CD14-positive monocyte (primary cell): ENCODE data around the gene LETMD1. TPM values are rescaled to one million over a fixed set of nuclear protein-coding genes. Genes with fewer than 3 reads are reported as not detected.
A peak's percentile ranks its signal among the peaks of the same experiment; 100 is the strongest.

ENCODE experiments used
- DNase-seq, 3 donors: peaks; one replicate each; pipeline ENCODE4 v3.0.0-alpha.2; 2011 to 2022
- H2AFZ ChIP-seq: 2 replicates; pipeline ENCODE4 v1.6.0; 2012; ENCODE audit warnings: mild to moderate bottlenecking, low read depth, low read length, inconsistent platforms; ENCODE audit not compliant: insufficient read depth, poor library complexity, severe bottlenecking
- H3K27ac ChIP-seq, 2 donors: 1 replicate in 1 of 2; 2 replicates in 1 of 2; pipeline ENCODE4 v1.5.1; 2012 to 2013; ENCODE audit warnings: low read length in 2 of 2, control low read depth in 1 of 2, inconsistent platforms in 1 of 2, low read depth in 1 of 2, mild to moderate bottlenecking in 1 of 2
- H3K27me3 ChIP-seq, 2 donors: one replicate each; pipeline versions ENCODE4 v1.6.0 to v1.6.1; 2011 to 2013; ENCODE audit warnings: low read length in 2 of 2; ENCODE audit not compliant: control insufficient read depth in 2 of 2, insufficient read depth in 2 of 2
- H3K36me3 ChIP-seq, 2 donors: replicated peaks in 1 of 2; 1 replicate in 1 of 2; 2 replicates in 1 of 2; pipeline versions ENCODE4 v1.5.1 to v1.6.1; 2012 to 2013; ENCODE audit warnings: low read length in 2 of 2, control low read depth in 1 of 2, inconsistent platforms in 1 of 2, mild to moderate bottlenecking in 1 of 2; ENCODE audit not compliant: insufficient read depth in 2 of 2, control insufficient read depth in 1 of 2
- H3K4me1 ChIP-seq, 2 donors: 1 replicate in 1 of 2; 2 replicates in 1 of 2; pipeline versions ENCODE4 v1.5.1 to v1.6.1; 2012 to 2013; ENCODE audit warnings: low read length in 2 of 2, control low read depth in 1 of 2, inconsistent platforms in 1 of 2, mild to moderate bottlenecking in 1 of 2, moderate library complexity in 1 of 2; ENCODE audit not compliant: insufficient read depth in 2 of 2, control insufficient read depth in 1 of 2
- H3K4me2 ChIP-seq: replicated peaks from 2 replicates; pipeline ENCODE3; 2012; ENCODE audit warnings: low read length, moderate library complexity, mild to moderate bottlenecking; ENCODE audit not compliant: poor library complexity, severe bottlenecking; ENCODE audit errors: extremely low read depth
- H3K4me3 ChIP-seq, 3 experiments: fragments of 200-600 bp in 1 of 3; sonication (generic) in 1 of 3; replicated peaks in 1 of 3; 1 replicate in 2 of 3; 2 replicates in 1 of 3; pipeline ENCODE4 v1.5.1; 2011 to 2013; ENCODE audit warnings: low read length in 3 of 3, mild to moderate bottlenecking in 3 of 3, control low read depth in 2 of 3, low read depth in 2 of 3, inconsistent platforms in 1 of 3, moderate library complexity in 1 of 3
- H3K79me2 ChIP-seq: 2 replicates; pipeline ENCODE4 v1.6.0; 2012; ENCODE audit warnings: mild to moderate bottlenecking, control low read depth, inconsistent platforms, low read length, moderate library complexity; ENCODE audit not compliant: insufficient read depth
- H3K9ac ChIP-seq: 2 replicates; pipeline ENCODE4 v1.6.0; 2017; ENCODE audit warnings: low read length, mild to moderate bottlenecking; ENCODE audit not compliant: insufficient read depth, poor library complexity, severe bottlenecking
- H3K9me3 ChIP-seq, 2 donors: replicated peaks in 1 of 2; 1 replicate in 1 of 2; 2 replicates in 1 of 2; pipeline versions ENCODE4 v1.5.1 to v1.6.1; 2012 to 2013; ENCODE audit warnings: low read length in 2 of 2, control low read depth in 1 of 2; ENCODE audit not compliant: control insufficient read depth in 1 of 2, insufficient read depth in 1 of 2
- H4K20me1 ChIP-seq: 2 replicates; pipeline ENCODE4 v1.6.0; 2012; ENCODE audit warnings: mild to moderate bottlenecking, low read length, control low read depth, moderate library complexity; ENCODE audit not compliant: insufficient read depth
- H3K27ac Mint-ChIP-seq, 7 donors: one replicate each; pipeline ENCODE4 v1.8.0; 2020; ENCODE audit warnings: mild to moderate bottlenecking in 7 of 7, mixed read lengths in 7 of 7, moderate library complexity in 6 of 7, inconsistent platforms in 2 of 7
- H3K27me3 Mint-ChIP-seq, 3 donors: one replicate each; pipeline ENCODE4 v1.8.0; 2021 to 2022; ENCODE audit warnings: low read depth in 3 of 3, mild to moderate bottlenecking in 3 of 3, mixed read lengths in 3 of 3, moderate library complexity in 3 of 3, inconsistent platforms in 1 of 3
- H3K36me3 Mint-ChIP-seq, 2 donors: one replicate each; pipeline ENCODE4 v1.8.0; 2020; ENCODE audit warnings: mixed read lengths in 2 of 2, inconsistent platforms in 1 of 2, mild to moderate bottlenecking in 1 of 2
- H3K4me1 Mint-ChIP-seq: one replicate; pipeline ENCODE4 v1.8.0; 2020; ENCODE audit warnings: mild to moderate bottlenecking, mixed read lengths
- H3K4me3 Mint-ChIP-seq, 2 donors: one replicate each; pipeline ENCODE4 v1.8.0; 2020; ENCODE audit warnings: mild to moderate bottlenecking in 2 of 2, mixed read lengths in 2 of 2, moderate library complexity in 1 of 2
- H3K9me3 Mint-ChIP-seq, 7 donors: one replicate each; pipeline ENCODE4 v1.8.0; 2020 to 2022; ENCODE audit warnings: mixed read lengths in 7 of 7, mild to moderate bottlenecking in 6 of 7, moderate library complexity in 6 of 7, inconsistent platforms in 2 of 7
- WGBS: methylation state at CpG from one replicate; pipeline ENCODE4 v1.1.5; 2013; ENCODE audit warnings: missing lambda C conversion rate; ENCODE audit not compliant: insufficient coverage; 5-methylcytosine and 5-hydroxymethylcytosine counted together
- intact Hi-C, 2 donors: fragments of 100-400 bp; cut with micrococcal nuclease; formaldehyde crosslinking; loops; one replicate each; pipeline versions ENCODE4 v1.15.0 to v1.15.1; 2023
- polyA plus RNA-seq, 3 donors: library from polyadenylated mRNA; depleted of rRNA in 1 of 3; unstranded in 2 of 3; stranded (reverse) in 1 of 3; fragments of 300-500 nt in 2 of 3; fragments of >200 nt in 1 of 3; fragmentation: Illumina TruSeq in 2 of 3; gene quantifications; 1 replicate in 2 of 3; 2 replicates in 1 of 3; pipeline ENCODE4 v1.2.3, GENCODE V29; 2012 to 2021
- TF ChIP-seq, protein P1 (sequence below): fragments of 200-600 bp; IDR thresholded peaks from one replicate; pipeline ENCODE4 v1.8.0; 2022; ENCODE audit warnings: antibody characterized with exemption, mild to moderate bottlenecking

LETMD1 gene
- polyA plus RNA-seq, 3 donors = 13.2 to 95.6 (median 16.8) TPM

DNA sequence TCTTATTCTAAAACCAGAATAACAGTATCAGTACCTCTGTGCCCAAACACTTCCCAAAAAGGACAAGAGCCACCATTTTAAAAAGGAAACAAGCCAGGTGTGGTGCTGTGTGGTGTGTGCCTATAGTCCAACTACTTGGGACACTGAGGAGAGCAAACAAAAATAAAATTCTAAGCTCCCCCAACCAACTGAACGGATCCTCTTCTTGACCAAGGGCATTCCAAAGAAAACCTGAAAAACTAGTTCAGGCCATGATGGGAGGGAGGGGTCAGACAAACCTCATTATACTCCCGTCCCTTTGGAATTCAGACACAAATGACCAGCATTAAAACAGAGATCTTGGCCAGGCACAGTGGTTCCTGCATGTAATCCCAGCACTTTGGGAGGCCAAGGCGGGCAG is 42.5 kb upstream of the LETMD1 start:
- peaks cover 50 to 71% of the 10 kb centered on the region in 2 donors for H3K36me3 Mint-ChIP-seq
- TF ChIP-seq, protein P1, sequence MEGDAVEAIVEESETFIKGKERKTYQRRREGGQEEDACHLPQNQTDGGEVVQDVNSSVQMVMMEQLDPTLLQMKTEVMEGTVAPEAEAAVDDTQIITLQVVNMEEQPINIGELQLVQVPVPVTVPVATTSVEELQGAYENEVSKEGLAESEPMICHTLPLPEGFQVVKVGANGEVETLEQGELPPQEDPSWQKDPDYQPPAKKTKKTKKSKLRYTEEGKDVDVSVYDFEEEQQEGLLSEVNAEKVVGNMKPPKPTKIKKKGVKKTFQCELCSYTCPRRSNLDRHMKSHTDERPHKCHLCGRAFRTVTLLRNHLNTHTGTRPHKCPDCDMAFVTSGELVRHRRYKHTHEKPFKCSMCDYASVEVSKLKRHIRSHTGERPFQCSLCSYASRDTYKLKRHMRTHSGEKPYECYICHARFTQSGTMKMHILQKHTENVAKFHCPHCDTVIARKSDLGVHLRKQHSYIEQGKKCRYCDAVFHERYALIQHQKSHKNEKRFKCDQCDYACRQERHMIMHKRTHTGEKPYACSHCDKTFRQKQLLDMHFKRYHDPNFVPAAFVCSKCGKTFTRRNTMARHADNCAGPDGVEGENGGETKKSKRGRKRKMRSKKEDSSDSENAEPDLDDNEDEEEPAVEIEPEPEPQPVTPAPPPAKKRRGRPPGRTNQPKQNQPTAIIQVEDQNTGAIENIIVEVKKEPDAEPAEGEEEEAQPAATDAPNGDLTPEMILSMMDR = no peak
- Histone ChIP-seq H3K79me2 (peaks cover 29% of the 10 kb centered on the region), H3K9me3 (no peaks in the 10 kb centered on the region), H2AFZ (no peak overlapping the region), H4K20me1 (peaks cover 8% of the 10 kb centered on the region), H3K9ac (no peak overlapping the region), H3K27ac (peak overlapping the region in 1 of 2 donors; percentile 31), H3K4me3 (no peak overlapping the region), H3K4me2 (no peak overlapping the region), H3K36me3 (peaks cover 40 to 71% of the 10 kb centered on the region in 2 donors), H3K27me3 (no peaks in the 10 kb centered on the region), H3K4me1 (peaks cover 21 to 22% of the 10 kb centered on the region in 2 donors)
- H3K9me3 Mint-ChIP-seq = no peaks in the 10 kb centered on the region
- intact Hi-C loops = no loop called here
- H3K4me1 Mint-ChIP-seq = peaks cover 22% of the 10 kb centered on the region
- WGBS = 86% methylated on average over 1 of the region's 3 CpGs
- peaks cover 0 to 3% (median 0%) of the 10 kb centered on the region in 3 donors for H3K27me3 Mint-ChIP-seq
- H3K27ac Mint-ChIP-seq = peak overlapping the region in 4 of 7 donors; percentile 3 to 61 (median 4)
- DNase-seq = no peak
- no peak overlapping the region for H3K4me3 Mint-ChIP-seq

GRCh38 chr12:51008329-51009055 is 39.6 kb upstream of the LETMD1 start:
- H3K4me3 Mint-ChIP-seq = peak overlapping the region; percentile 60 to 85
- Histone ChIP-seq H2AFZ (peak overlapping the region; percentile 59), H3K4me3 (peak overlapping the region; percentile 20 to 74 (median 59)), H3K9ac (peak overlapping the region; percentile 34), H3K9me3 (no peaks in the 10 kb centered on the region), H3K4me2 (peak overlapping the region; percentile 80), H3K27ac (peak overlapping the region; percentile 54 to 90), H3K27me3 (no peaks in the 10 kb centered on the region), H4K20me1 (peaks cover 24% of the 10 kb centered on the region), H3K4me1 (peaks cover 22 to 29% of the 10 kb centered on the region in 2 donors), H3K79me2 (peaks cover 57% of the 10 kb centered on the region), H3K36me3 (peaks cover 29 to 46% of the 10 kb centered on the region in 2 donors)
- H3K27me3 Mint-ChIP-seq = peaks cover 0 to 1% (median 0%) of the 10 kb centered on the region in 3 donors
- H3K9me3 Mint-ChIP-seq = no peaks in the 10 kb centered on the region
- DNase-seq = peak in 2 of 3 donors; percentile 25 to 34
- WGBS = no CpG with 5 or more reads among the region's 1 CpG
- intact Hi-C loops = loop anchor here in 1 of 2 donors (2.0 kb wide), 1 partner anchor 16 kb away; no protein-coding TSS in a partner anchor
- peaks cover 37 to 44% of the 10 kb centered on the region in 2 donors for H3K36me3 Mint-ChIP-seq
- H3K4me1 Mint-ChIP-seq = peaks cover 32% of the 10 kb centered on the region
- peak overlapping the region; percentile 88 to 96 (median 92) for H3K27ac Mint-ChIP-seq
- TF ChIP-seq, protein P1 = no peak
